Measurements from ENCODE around the gene FGR. TPM values are rescaled to one million over a fixed set of nuclear protein-coding genes. Genes with fewer than 3 reads are reported as not detected.

The FGR gene
- total and polyA plus RNA-seq, 9 donors, result 1.4 to 2.5 (median 2.0) TPM

GRCh38 chr1:27567971-27568299, 67.0 kb downstream of the FGR start:
- Histone ChIP-seq H3K36me3 (ENCODE audit: control insufficient read depth, insufficient read depth, low read length) (peaks cover 24% of the 10 kb centered on the region), H3K27me3 (ENCODE audit: control insufficient read depth, insufficient read depth, low read length) (no peaks in the 10 kb centered on the region), H3K4me1 (ENCODE audit: control insufficient read depth, insufficient read depth, low read length) (peaks cover 99% of the 10 kb centered on the region), H3K4me3 (ENCODE audit: low read length) (peak overlapping the region; percentile 9), H3K9me3 (replicated peaks; ENCODE audit: control insufficient read depth, low read depth, low read length) (no peaks in the 10 kb centered on the region), H3K27ac (ENCODE audit: low read length) (peak overlapping the region; percentile 84)
- 62% methylated on average over 8 of the region's 8 CpGs for WGBS (ENCODE audit: insufficient coverage)
- no peak for DNase-seq

GRCh38 chr1:27567146-27567526, 67.8 kb downstream of the FGR start:
- peak overlapping the region; percentile 9 for H3K4me3 ChIP-seq (ENCODE audit: low read length)
- WGBS (ENCODE audit: insufficient coverage), result 42% methylated on average over 15 of the region's 15 CpGs

GRCh38 chr1:27566462-27567145, 68.4 kb downstream of the FGR start:
- no peaks in the 10 kb centered on the region for H3K9me3 ChIP-seq (replicated peaks; ENCODE audit: control insufficient read depth, low read depth, low read length)
- H3K27me3 ChIP-seq (ENCODE audit: control insufficient read depth, insufficient read depth, low read length), result no peaks in the 10 kb centered on the region
- peaks cover 99% of the 10 kb centered on the region for H3K4me1 ChIP-seq (ENCODE audit: control insufficient read depth, insufficient read depth, low read length)
- peak overlapping the region; percentile 84 for H3K27ac ChIP-seq (ENCODE audit: low read length)
- DNase-seq, result peak; percentile 80
- H3K4me3 ChIP-seq (ENCODE audit: low read length), result no peak overlapping the region
- 37% methylated on average over 12 of the region's 13 CpGs for WGBS (ENCODE audit: insufficient coverage)
- H3K36me3 ChIP-seq (ENCODE audit: control insufficient read depth, insufficient read depth, low read length), result peaks cover 24% of the 10 kb centered on the region

More at GRCh38 chr1:27567146-27567526, 67.8 kb downstream of the FGR start:
- Histone ChIP-seq H3K27ac (ENCODE audit: low read length) (peak overlapping the region; percentile 84), H3K4me1 (ENCODE audit: control insufficient read depth, insufficient read depth, low read length) (peaks cover 99% of the 10 kb centered on the region), H3K27me3 (ENCODE audit: control insufficient read depth, insufficient read depth, low read length) (no peaks in the 10 kb centered on the region), H3K9me3 (replicated peaks; ENCODE audit: control insufficient read depth, low read depth, low read length) (no peaks in the 10 kb centered on the region), H3K36me3 (ENCODE audit: control insufficient read depth, insufficient read depth, low read length) (peaks cover 24% of the 10 kb centered on the region)
- DNase-seq, result no peak

- Histone ChIP-seq H3K4me1 (ENCODE audit: control insufficient read depth, insufficient read depth, low read length) (peaks cover 99% of the 10 kb centered on the region), H3K27ac (ENCODE audit: low read length) (peak overlapping the region; percentile 84), H3K4me3 (ENCODE audit: low read length) (peak overlapping the region; percentile 13), H3K9me3 (replicated peaks; ENCODE audit: control insufficient read depth, low read depth, low read length) (no peaks in the 10 kb centered on the region), H3K36me3 (ENCODE audit: control insufficient read depth, insufficient read depth, low read length) (peaks cover 34% of the 10 kb centered on the region), H3K27me3 (ENCODE audit: control insufficient read depth, insufficient read depth, low read length) (no peaks in the 10 kb centered on the region)
- 65% methylated on average over 19 of the region's 26 CpGs for WGBS (ENCODE audit: insufficient coverage)
- peak; percentile 78 for DNase-seq
These were observed 70.0 kb downstream of the FGR start for GRCh38 chr1:27564710-27565649.

GRCh38 chr1:27563591-27564471, 71.2 kb downstream of the FGR start:
- no peak for DNase-seq
- WGBS (ENCODE audit: insufficient coverage), result 69% methylated on average over 4 of the region's 10 CpGs
- Histone ChIP-seq H3K4me1 (ENCODE audit: control insufficient read depth, insufficient read depth, low read length) (peaks cover 93% of the 10 kb centered on the region), H3K9me3 (replicated peaks; ENCODE audit: control insufficient read depth, low read depth, low read length) (no peaks in the 10 kb centered on the region), H3K27me3 (ENCODE audit: control insufficient read depth, insufficient read depth, low read length) (no peaks in the 10 kb centered on the region), H3K27ac (ENCODE audit: low read length) (peak overlapping the region; percentile 84), H3K4me3 (ENCODE audit: low read length) (no peak overlapping the region), H3K36me3 (ENCODE audit: control insufficient read depth, insufficient read depth, low read length) (peaks cover 45% of the 10 kb centered on the region)

GRCh38 chr1:27563341-27563590, 71.7 kb downstream of the FGR start:
- Histone ChIP-seq H3K9me3 (replicated peaks; ENCODE audit: control insufficient read depth, low read depth, low read length) (no peaks in the 10 kb centered on the region), H3K27ac (ENCODE audit: low read length) (peak overlapping the region; percentile 84), H3K36me3 (ENCODE audit: control insufficient read depth, insufficient read depth, low read length) (peaks cover 51% of the 10 kb centered on the region), H3K4me1 (ENCODE audit: control insufficient read depth, insufficient read depth, low read length) (peaks cover 95% of the 10 kb centered on the region), H3K4me3 (ENCODE audit: low read length) (no peak overlapping the region), H3K27me3 (ENCODE audit: control insufficient read depth, insufficient read depth, low read length) (no peaks in the 10 kb centered on the region)
- DNase-seq, result no peak
- 48% methylated on average over 4 of the region's 4 CpGs for WGBS (ENCODE audit: insufficient coverage)

GRCh38 chr1:27562534-27563340, 72.2 kb downstream of the FGR start:
- no peak overlapping the region for H3K4me3 ChIP-seq (ENCODE audit: low read length)

More at GRCh38 chr1:27562534-27563340, 72.2 kb downstream of the FGR start:
- 50% methylated on average over 10 of the region's 18 CpGs for WGBS (ENCODE audit: insufficient coverage)
- no peaks in the 10 kb centered on the region for H3K9me3 ChIP-seq (replicated peaks; ENCODE audit: control insufficient read depth, low read depth, low read length)
- H3K27me3 ChIP-seq (ENCODE audit: control insufficient read depth, insufficient read depth, low read length), result no peaks in the 10 kb centered on the region
- peak overlapping the region; percentile 84 for H3K27ac ChIP-seq (ENCODE audit: low read length)
- H3K4me1 ChIP-seq (ENCODE audit: control insufficient read depth, insufficient read depth, low read length), result peaks cover 95% of the 10 kb centered on the region
- H3K36me3 ChIP-seq (ENCODE audit: control insufficient read depth, insufficient read depth, low read length), result peaks cover 52% of the 10 kb centered on the region
- DNase-seq, result no peak
